Testis (tissue), 2 donors: ENCODE data around the gene MIPEP.

Experiments
- POLR2A ChIP-seq: fragments of 450-650 bp; IDR thresholded peaks from one replicate; pipeline ENCODE4 v1.6.1; 2017; ENCODE audit warnings: antibody characterized with exemption, mild to moderate bottlenecking, moderate library complexity
- TF ChIP-seq, protein P1 (sequence below), 3 experiments: fragments of 450-650 bp in 2 of 3; fragments of 200-600 bp in 1 of 3; sonication (generic) in 1 of 3; IDR thresholded peaks; one replicate each; pipeline ENCODE4 v1.5.1; 2016 to 2019; ENCODE audit warnings: antibody characterized with exemption in 3 of 3, mild to moderate bottlenecking in 2 of 3, moderate library complexity in 1 of 3

DNA sequence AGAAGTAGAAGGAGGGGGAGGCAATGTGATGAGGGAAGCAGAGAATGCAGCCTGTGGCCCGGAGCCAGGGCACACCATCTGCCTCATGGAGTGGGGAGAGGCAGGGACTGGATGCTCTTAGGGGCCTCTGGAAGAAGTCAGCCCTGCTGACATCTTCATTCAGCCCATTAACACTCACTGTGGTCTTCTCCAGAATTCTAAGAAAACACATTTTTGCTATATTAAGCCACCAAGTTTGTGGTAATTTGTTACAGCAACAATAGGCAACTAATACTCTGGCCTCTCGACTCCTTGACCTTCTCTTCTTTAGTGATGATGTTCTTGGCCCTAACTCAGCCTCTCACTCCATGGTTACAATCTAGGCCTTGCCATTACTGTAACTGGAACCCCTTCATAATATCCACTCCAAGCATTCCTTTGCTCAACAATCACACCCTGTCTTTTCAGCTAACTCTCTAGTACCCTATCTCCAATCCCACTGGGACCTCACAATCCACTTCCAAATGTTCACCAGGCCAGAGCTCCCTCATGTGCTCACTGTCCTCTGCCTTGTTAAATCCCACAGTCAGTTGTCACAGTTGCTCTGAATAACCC lies 98.5 kb downstream of the MIPEP start:
- no peak for TF ChIP-seq POLR2A
- TF ChIP-seq, protein P1, sequence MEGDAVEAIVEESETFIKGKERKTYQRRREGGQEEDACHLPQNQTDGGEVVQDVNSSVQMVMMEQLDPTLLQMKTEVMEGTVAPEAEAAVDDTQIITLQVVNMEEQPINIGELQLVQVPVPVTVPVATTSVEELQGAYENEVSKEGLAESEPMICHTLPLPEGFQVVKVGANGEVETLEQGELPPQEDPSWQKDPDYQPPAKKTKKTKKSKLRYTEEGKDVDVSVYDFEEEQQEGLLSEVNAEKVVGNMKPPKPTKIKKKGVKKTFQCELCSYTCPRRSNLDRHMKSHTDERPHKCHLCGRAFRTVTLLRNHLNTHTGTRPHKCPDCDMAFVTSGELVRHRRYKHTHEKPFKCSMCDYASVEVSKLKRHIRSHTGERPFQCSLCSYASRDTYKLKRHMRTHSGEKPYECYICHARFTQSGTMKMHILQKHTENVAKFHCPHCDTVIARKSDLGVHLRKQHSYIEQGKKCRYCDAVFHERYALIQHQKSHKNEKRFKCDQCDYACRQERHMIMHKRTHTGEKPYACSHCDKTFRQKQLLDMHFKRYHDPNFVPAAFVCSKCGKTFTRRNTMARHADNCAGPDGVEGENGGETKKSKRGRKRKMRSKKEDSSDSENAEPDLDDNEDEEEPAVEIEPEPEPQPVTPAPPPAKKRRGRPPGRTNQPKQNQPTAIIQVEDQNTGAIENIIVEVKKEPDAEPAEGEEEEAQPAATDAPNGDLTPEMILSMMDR (IDR thresholded peaks at IDR 0.05), result no peak
